BLaER1 treated with 17β-estradiol and CSF1 and Interleukin-3, amounts not matched to agents 10 nM and 100 nM (cell line): ENCODE data around the gene DNM3.
A peak's percentile ranks its signal among the peaks of the same experiment; 100 is the strongest.
"Not testable (repeated sequence)": the region's sequence is repeated elsewhere in the genome, so short reads cannot be mapped to it uniquely, and the experiment has no call there.

Experiments used
- H3K27ac ChIP-seq, 11 experiments: shearing (Covaris generic); formaldehyde crosslinking; 2 replicates each; pipeline ENCODE4 v1.8.1; 2022
- H3K27me3 ChIP-seq, 11 experiments: shearing (Covaris generic); formaldehyde crosslinking; 2 replicates each; pipeline ENCODE4 v1.8.1; 2022
- H3K36me3 ChIP-seq, 11 experiments: shearing (Covaris generic); formaldehyde crosslinking; 2 replicates each; pipeline ENCODE4 v1.8.1; 2022
- H3K4me1 ChIP-seq, 10 experiments: shearing (Covaris generic); formaldehyde crosslinking; 2 replicates each; pipeline ENCODE4 v1.8.1; 2022
- H3K4me2 ChIP-seq, 11 experiments: shearing (Covaris generic); formaldehyde crosslinking; 2 replicates each; pipeline ENCODE4 v1.8.1; 2022
- H3K4me3 ChIP-seq, 10 experiments: shearing (Covaris generic); formaldehyde crosslinking; 2 replicates each; pipeline ENCODE4 v1.8.1; 2022
- H3K9ac ChIP-seq, 11 experiments: shearing (Covaris generic); formaldehyde crosslinking; 2 replicates each; pipeline ENCODE4 v1.8.1; 2022
- H3K9me3 ChIP-seq, 11 experiments: shearing (Covaris generic); formaldehyde crosslinking; replicated peaks in 1 of 11; 2 replicates each; pipeline ENCODE4 v1.8.1; 2022
- H4K20me1 ChIP-seq, 11 experiments: shearing (Covaris generic); formaldehyde crosslinking; 2 replicates each; pipeline ENCODE4 v1.8.1; 2022
- Cebpa-rat ChIP-seq, 11 experiments: shearing (Covaris generic); IDR thresholded peaks; 2 replicates each; pipeline ENCODE4 v1.8.1; 2022

Gene DNM3

DNA sequence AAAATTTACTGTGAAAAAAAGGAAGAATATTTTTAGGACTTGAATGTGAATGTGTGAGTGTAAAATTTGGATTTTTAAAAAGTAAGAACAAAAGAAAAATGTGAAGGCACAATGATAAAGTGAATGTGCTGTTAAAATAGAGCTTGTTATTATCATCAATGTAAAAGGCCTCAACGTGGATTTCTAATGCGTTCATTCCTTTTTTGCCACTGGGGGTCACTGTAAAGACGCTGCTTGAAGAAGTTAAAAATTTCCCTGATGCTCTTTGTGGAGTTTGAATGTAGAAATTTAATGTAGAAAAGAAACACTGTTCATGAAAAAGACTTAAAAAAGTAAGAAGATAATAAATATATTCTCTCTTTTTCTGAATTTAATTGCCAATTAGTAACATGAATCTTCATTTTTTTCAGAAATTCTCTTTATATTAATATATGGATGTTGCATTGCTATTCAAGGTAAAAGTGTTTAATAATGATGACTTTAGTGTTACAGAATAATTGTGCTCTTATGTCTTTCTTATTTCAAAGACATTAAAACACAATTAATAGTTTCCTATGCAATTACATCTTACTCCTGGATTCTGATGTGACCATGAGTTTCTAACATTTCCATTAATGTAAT lies 161.5 kb downstream of the DNM3 start:
- TF ChIP-seq Cebpa-rat (IDR thresholded peaks at IDR 0.05), result no peak

DNA sequence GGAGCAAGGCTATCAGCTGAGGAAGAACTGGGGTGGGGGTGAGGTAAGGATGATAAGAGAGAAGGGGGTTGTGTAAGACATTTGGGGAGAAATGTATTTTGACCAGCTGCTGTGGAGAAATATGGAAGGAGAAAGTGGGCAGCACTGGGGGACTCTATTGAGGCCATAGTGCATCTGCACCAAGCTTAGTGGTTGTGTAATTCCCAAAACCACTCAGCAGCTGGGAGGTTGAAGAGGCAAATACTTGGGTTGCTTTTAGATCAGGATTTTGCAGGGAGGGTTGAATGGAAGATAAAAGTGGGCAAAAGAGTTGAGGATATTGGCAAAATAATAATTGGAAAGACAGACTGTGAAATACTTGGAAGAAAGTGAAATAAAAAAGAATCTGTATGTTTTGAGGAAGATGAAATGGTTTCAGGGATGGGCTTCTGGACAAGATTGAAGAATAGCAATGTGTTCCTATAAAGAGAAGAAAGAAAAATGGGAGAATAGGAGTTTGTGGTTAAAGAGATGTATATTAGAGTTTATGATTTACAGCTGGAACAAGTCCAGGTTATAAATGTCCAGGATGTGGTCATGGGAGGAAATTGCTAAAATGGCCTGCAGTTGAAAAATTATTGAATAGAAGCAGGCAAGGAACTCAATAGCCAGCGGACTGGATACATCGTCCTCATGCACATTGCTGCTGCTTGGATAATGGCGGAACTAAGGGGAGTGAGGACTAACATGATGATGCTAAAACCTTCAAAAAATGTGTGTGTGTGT lies 162.7 kb downstream of the DNM3 start:
- no peaks in the 10 kb centered on the region for H4K20me1 ChIP-seq
- no peaks in the 10 kb centered on the region for H3K9me3 ChIP-seq
- H3K4me2 ChIP-seq, result peak overlapping the region; percentile 16 to 64 (median 51); a peak in 20 of 22 replicates
- no peaks in the 10 kb centered on the region for H3K27me3 ChIP-seq
- no peak for TF ChIP-seq Cebpa-rat (IDR thresholded peaks at IDR 0.05)
- H3K4me1 ChIP-seq, result peaks cover 11 to 14% (median 12%) of the 10 kb centered on the region in 10 experiments
- no peaks in the 10 kb centered on the region for H3K36me3 ChIP-seq
- H3K4me3 ChIP-seq, result no peak overlapping the region
- H3K27ac ChIP-seq, result no peak overlapping the region
- H3K9ac ChIP-seq, result no peak overlapping the region

More for the DNA sequence above, 161.5 kb downstream of the DNM3 start:
- Histone ChIP-seq H3K9me3 (no peaks in the 10 kb centered on the region), H3K27ac (no peak overlapping the region), H3K36me3 (no peaks in the 10 kb centered on the region), H3K4me2 (no peak overlapping the region), H3K4me3 (no peak overlapping the region), H4K20me1 (no peaks in the 10 kb centered on the region), H3K27me3 (no peaks in the 10 kb centered on the region), H3K9ac (no peak overlapping the region), H3K4me1 (peaks cover 11 to 14% (median 12%) of the 10 kb centered on the region in 10 experiments)

- peaks cover 11 to 14% (median 12%) of the 10 kb centered on the region in 10 experiments for H3K4me1 ChIP-seq
- no peaks in the 10 kb centered on the region for H3K36me3 ChIP-seq
- no peaks in the 10 kb centered on the region for H3K27me3 ChIP-seq
- no peaks in the 10 kb centered on the region for H4K20me1 ChIP-seq
- no peak overlapping the region for H3K9ac ChIP-seq
- peak overlapping the region in 10 of 11 experiments; percentile 16 to 64 (median 50); a peak in 16 of 22 replicates for H3K4me2 ChIP-seq
- no peak overlapping the region for H3K27ac ChIP-seq
- no peak for TF ChIP-seq Cebpa-rat (IDR thresholded peaks at IDR 0.05)
- no peak overlapping the region for H3K4me3 ChIP-seq
- peaks cover 0 to 4% (median 0%) of the 10 kb centered on the region in 11 experiments; a peak in 4 of 22 replicates for H3K9me3 ChIP-seq
Observed at GRCh38 chr1:172004671-172005070, 163.4 kb downstream of the DNM3 start.

GRCh38 chr1:172005856-172006255 lies 164.6 kb downstream of the DNM3 start:
- H3K9me3 ChIP-seq, result peaks cover 0 to 13% (median 11%) of the 10 kb centered on the region in 11 experiments; a peak in 16 of 22 replicates
- H3K27me3 ChIP-seq, result no peaks in the 10 kb centered on the region
- peaks cover 11 to 14% (median 12%) of the 10 kb centered on the region in 10 experiments for H3K4me1 ChIP-seq
- no peak overlapping the region for H3K27ac ChIP-seq
- TF ChIP-seq Cebpa-rat (IDR thresholded peaks at IDR 0.05), result no peak
- no peaks in the 10 kb centered on the region for H3K36me3 ChIP-seq
- no peak overlapping the region for H3K4me3 ChIP-seq
- no peaks in the 10 kb centered on the region for H4K20me1 ChIP-seq
- no peak overlapping the region for H3K4me2 ChIP-seq
- H3K9ac ChIP-seq, result no peak overlapping the region

- no peak for TF ChIP-seq Cebpa-rat (IDR thresholded peaks at IDR 0.05)
- H3K4me2 ChIP-seq, result no peak overlapping the region
- H4K20me1 ChIP-seq, result no peaks in the 10 kb centered on the region
- H3K27ac ChIP-seq, result no peak overlapping the region
- H3K9ac ChIP-seq, result no peak overlapping the region
- H3K9me3 ChIP-seq, result peaks cover 0 to 17% (median 13%) of the 10 kb centered on the region in 11 experiments; a peak in 17 of 22 replicates
- H3K36me3 ChIP-seq, result no peaks in the 10 kb centered on the region
- H3K4me3 ChIP-seq, result no peak overlapping the region
- H3K27me3 ChIP-seq, result no peaks in the 10 kb centered on the region
- H3K4me1 ChIP-seq, result peaks cover 11 to 14% (median 12%) of the 10 kb centered on the region in 10 experiments
Observed at GRCh38 chr1:172006660-172007059, 165.4 kb downstream of the DNM3 start.

GRCh38 chr1:172018727-172019311 lies 177.5 kb downstream of the DNM3 start:
- Histone ChIP-seq H3K27ac (no peak overlapping the region), H3K4me3 (no peak overlapping the region), H3K4me2 (no peak overlapping the region), H3K4me1 (no peaks in the 10 kb centered on the region), H4K20me1 (no peaks in the 10 kb centered on the region), H3K27me3 (no peaks in the 10 kb centered on the region), H3K9ac (no peak overlapping the region), H3K36me3 (no peaks in the 10 kb centered on the region), H3K9me3 (no peaks in the 10 kb centered on the region)
- no peak for TF ChIP-seq Cebpa-rat (IDR thresholded peaks at IDR 0.05)

- no peak for TF ChIP-seq Cebpa-rat (IDR thresholded peaks at IDR 0.05)
- Histone ChIP-seq H3K36me3 (no peaks in the 10 kb centered on the region), H3K4me3 (no peak overlapping the region), H3K4me2 (no peak overlapping the region), H3K9ac (no peak overlapping the region), H3K27ac (no peak overlapping the region), H4K20me1 (no peaks in the 10 kb centered on the region), H3K4me1 (no peaks in the 10 kb centered on the region), H3K9me3 (no peaks in the 10 kb centered on the region), H3K27me3 (no peaks in the 10 kb centered on the region)
Observed at GRCh38 chr1:172019976-172020375, 178.7 kb downstream of the DNM3 start.

- H3K27ac ChIP-seq, result no peak overlapping the region
- no peaks in the 10 kb centered on the region for H3K4me1 ChIP-seq
- no peak overlapping the region for H3K4me2 ChIP-seq
- no peak overlapping the region for H3K4me3 ChIP-seq
- no peak overlapping the region for H3K9ac ChIP-seq
- no peaks in the 10 kb centered on the region for H3K27me3 ChIP-seq
- TF ChIP-seq Cebpa-rat (IDR thresholded peaks at IDR 0.05), result no peak
- H3K9me3 ChIP-seq, result no peaks in the 10 kb centered on the region
- H3K36me3 ChIP-seq, result no peaks in the 10 kb centered on the region
- H4K20me1 ChIP-seq, result no peaks in the 10 kb centered on the region
Observed at GRCh38 chr1:172024516-172024915, 183.2 kb downstream of the DNM3 start.

DNA sequence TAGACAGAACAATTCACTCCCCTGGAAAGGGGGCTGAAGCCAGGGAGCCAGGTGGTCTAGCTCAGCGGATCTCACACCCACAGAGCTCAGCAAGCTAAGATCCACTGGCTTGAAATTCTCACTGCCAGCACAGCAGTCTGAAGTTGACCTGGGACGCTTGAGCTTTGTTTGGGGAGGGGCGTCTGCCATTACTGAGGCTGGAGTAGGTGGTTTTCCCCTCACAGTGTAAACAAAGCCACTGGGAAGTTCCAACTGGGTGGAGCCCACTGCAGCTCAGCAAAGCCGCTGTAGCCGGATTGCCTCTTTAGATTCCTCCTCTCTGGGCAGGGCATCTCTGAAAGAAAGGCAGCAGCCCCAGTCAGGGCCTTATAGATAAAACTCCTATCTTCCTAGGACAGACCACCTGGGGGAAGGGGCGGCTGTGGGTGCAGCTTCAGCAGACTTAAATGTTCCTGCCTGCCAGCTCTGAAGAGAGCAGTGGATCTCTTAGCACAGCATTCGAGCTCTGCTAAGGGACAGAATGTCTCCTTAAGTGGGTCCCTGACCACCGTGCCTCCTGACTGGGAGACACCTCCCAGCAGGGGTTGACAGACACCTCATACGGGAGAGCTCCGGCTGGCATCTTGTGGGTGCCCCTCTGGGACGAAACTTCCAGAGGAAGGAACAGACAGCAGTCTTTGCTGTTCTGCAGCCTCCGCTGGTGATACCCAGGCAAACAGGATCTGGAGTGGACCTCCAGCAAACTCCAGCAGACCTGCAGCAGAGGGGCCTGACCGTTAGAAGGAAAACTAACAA lies 183.8 kb downstream of the DNM3 start:
- H3K36me3 ChIP-seq, H4K20me1 ChIP-seq, H3K27me3 ChIP-seq, H3K9me3 ChIP-seq, H3K27ac ChIP-seq, H3K9ac ChIP-seq, H3K4me3 ChIP-seq, H3K4me2 ChIP-seq, H3K4me1 ChIP-seq: not testable (repeated sequence)
